Measurements from ENCODE around the gene RNF149.
"Not testable (repeated sequence)": the region's sequence is repeated elsewhere in the genome, so short reads cannot be mapped to it uniquely, and the experiment has no call there.

Gene RNF149

GRCh38 chr2:101330253-101330933, 21.9 kb upstream of the RNF149 start:
- no peak for DNase-seq

- DNase-seq, result no peak
Measured at GRCh38 chr2:101329026-101329425, 20.5 kb upstream of the RNF149 start.

- DNase-seq, result no peak
Measured at GRCh38 chr2:101328474-101329007, 20.0 kb upstream of the RNF149 start.

- DNase-seq, result no peak
Measured at GRCh38 chr2:101327863-101328394, 19.4 kb upstream of the RNF149 start.

- no peak for DNase-seq
Measured at GRCh38 chr2:101325425-101325824, 16.9 kb upstream of the RNF149 start.

GRCh38 chr2:101316568-101316967, 8.1 kb upstream of the RNF149 start:
- DNase-seq, result not testable (repeated sequence)

- no peak for DNase-seq
Measured at GRCh38 chr2:101311696-101312017, 3.2 kb upstream of the RNF149 start.

GRCh38 chr2:101310834-101311695, 2.6 kb upstream of the RNF149 start:
- no peak for DNase-seq

- no peak for DNase-seq
Measured at GRCh38 chr2:101310090-101310833, 1.8 kb upstream of the RNF149 start.

- no peak for DNase-seq
Measured at GRCh38 chr2:101307950-101308431, 510 bp downstream of the RNF149 start.

GRCh38 chr2:101307503-101307902, 998 bp downstream of the RNF149 start:
- DNase-seq, result no peak

GRCh38 chr2:101306410-101306809, 2.1 kb downstream of the RNF149 start:
- no peak for DNase-seq

- DNase-seq, result no peak
Measured at GRCh38 chr2:101305492-101306078, 2.9 kb downstream of the RNF149 start.

- DNase-seq, result no peak
Measured at GRCh38 chr2:101305035-101305434, 3.5 kb downstream of the RNF149 start.

GRCh38 chr2:101303688-101304087, 4.8 kb downstream of the RNF149 start:
- DNase-seq, result no peak

- no peak for DNase-seq
Measured at GRCh38 chr2:101302016-101302415, 6.5 kb downstream of the RNF149 start.

GRCh38 chr2:101300836-101301235, 7.7 kb downstream of the RNF149 start:
- no peak for DNase-seq

- DNase-seq, result no peak
Measured at GRCh38 chr2:101300164-101300563, 8.3 kb downstream of the RNF149 start.

GRCh38 chr2:101299604-101300003, 8.9 kb downstream of the RNF149 start:
- DNase-seq, result no peak

GRCh38 chr2:101297383-101297782, 11.1 kb downstream of the RNF149 start:
- DNase-seq, result no peak

- DNase-seq, result no peak
Measured at GRCh38 chr2:101296371-101296770, 12.1 kb downstream of the RNF149 start.

- no peak for DNase-seq
Measured at GRCh38 chr2:101295895-101296294, 12.6 kb downstream of the RNF149 start.

- DNase-seq, result no peak
Measured at GRCh38 chr2:101294861-101295260, 13.6 kb downstream of the RNF149 start.
